GM10248 (cell line): ENCODE measurements around the gene ZBTB20.

ENCODE experiments used
- CTCF ChIA-PET: fragments of 300-600 bp; sonication (Branson Sonifier 250); formaldehyde crosslinking; extraction: SDS; loops from one replicate; lab custom pipeline; 2021; ENCODE audit warnings: antibody characterized with exemption; lab: Yijun Ruan, JAX
- POLR2A ChIA-PET: fragments of 350-650 bp; sonication (Branson Sonifier 250); formaldehyde crosslinking; extraction: SDS; loops from one replicate; lab custom pipeline; 2020; ENCODE audit warnings: antibody characterized with exemption; lab: Yijun Ruan, JAX
- DNase-seq: peaks from one replicate; pipeline ENCODE4 v3.0.0; 2012; ENCODE audit errors: extremely low spot score
- CTCF ChIP-seq: IDR thresholded peaks from 2 replicates; pipeline ENCODE4 v1.5.1; 2012; ENCODE audit warnings: mild to moderate bottlenecking, low read depth; ENCODE audit errors: extremely low read depth, missing control alignments, control extremely low read depth

The ZBTB20 gene

GRCh38 chr3:115147329-115148141 lies 447 bp upstream of the ZBTB20 start:
- CTCF ChIA-PET: interaction anchor here (1.5 kb wide), 1 partner anchor 996 kb away, joined by 3 read pairs; no protein-coding TSS in a partner anchor
- TF ChIP-seq CTCF: no peak
- POLR2A ChIA-PET: interaction anchor here (1.0 kb wide), 1 partner anchor 391 kb away, joined by 3 read pairs; no protein-coding TSS in a partner anchor
- DNase-seq: peak; percentile 92

GRCh38 chr3:115146032-115146417 lies 1.1 kb downstream of the ZBTB20 start:
- TF ChIP-seq CTCF: no peak
- CTCF ChIA-PET: interaction anchor here (1.0 to 2.6 kb wide), 8 partner anchors 11 to 994 kb away, joined by 3 to 7 read pairs (median 4); no protein-coding TSS in a partner anchor
- POLR2A ChIA-PET: interaction anchor here (0.7 to 2.0 kb wide), 3 partner anchors 11 to 32 kb away, joined by 4 to 6 read pairs (median 6); no protein-coding TSS in a partner anchor
- DNase-seq: peak; percentile 19

- ChIA-PET POLR2A (no interaction called here), CTCF (interaction anchor here (1.3 kb wide), 1 partner anchor 49 kb away, joined by 4 read pairs; no protein-coding TSS in a partner anchor)
- no peak for TF ChIP-seq CTCF
- no peak for DNase-seq
Observed at GRCh38 chr3:115141033-115141757, 5.9 kb downstream of the ZBTB20 start.

GRCh38 chr3:115139072-115139471 lies 8.0 kb downstream of the ZBTB20 start:
- POLR2A ChIA-PET: no interaction called here
- DNase-seq: no peak
- CTCF ChIA-PET: interaction anchor here (1.3 to 1.5 kb wide), 2 partner anchors 12 to 23 kb away, joined by 4 read pairs; no protein-coding TSS in a partner anchor
- TF ChIP-seq CTCF: no peak

- no peak for DNase-seq
- no peak for TF ChIP-seq CTCF
- ChIA-PET POLR2A (interaction anchor here (1.7 kb wide), 1 partner anchor 11 kb away, joined by 6 read pairs; no protein-coding TSS in a partner anchor), CTCF (interaction anchor here (0.9 to 2.8 kb wide), 5 partner anchors 8 to 42 kb away, joined by 3 to 8 read pairs (median 4); no protein-coding TSS in a partner anchor)
Observed at GRCh38 chr3:115134648-115135347, 12.3 kb downstream of the ZBTB20 start.
